Mucosa of gallbladder (tissue), 1 donor: ENCODE measurements around the gene QRSL1. TPM values are rescaled to one million over a fixed set of nuclear protein-coding genes. Genes with fewer than 3 reads are reported as not detected.

ENCODE experiments used
- total RNA-seq: library from RNA; stranded (reverse); gene quantifications from one replicate; pipeline ENCODE4 v1.2.1, GENCODE V29; 2021
- donor health status: DM: no; HTN: no; CAD: no.

Gene QRSL1
- total RNA-seq, 1 donor from 2014 or later: 12.2 TPM

Other genes starting within 250 kb of the QRSL1 start
- 5.8 TPM for gene RTN4IP1, start 80 bp upstream of the QRSL1 start, total RNA-seq